GM21360 (cell line): Measurements from ENCODE around the gene ADAT1.

Experiments used
- ATAC-seq: cut with Tn5 transposase; IDR thresholded peaks from one replicate; pipeline ENCODE4 v1.9.1; 2021; ENCODE audit warnings: mild to moderate bottlenecking, moderate library complexity; ENCODE audit not compliant: unreplicated experiment

The ADAT1 gene

DNA sequence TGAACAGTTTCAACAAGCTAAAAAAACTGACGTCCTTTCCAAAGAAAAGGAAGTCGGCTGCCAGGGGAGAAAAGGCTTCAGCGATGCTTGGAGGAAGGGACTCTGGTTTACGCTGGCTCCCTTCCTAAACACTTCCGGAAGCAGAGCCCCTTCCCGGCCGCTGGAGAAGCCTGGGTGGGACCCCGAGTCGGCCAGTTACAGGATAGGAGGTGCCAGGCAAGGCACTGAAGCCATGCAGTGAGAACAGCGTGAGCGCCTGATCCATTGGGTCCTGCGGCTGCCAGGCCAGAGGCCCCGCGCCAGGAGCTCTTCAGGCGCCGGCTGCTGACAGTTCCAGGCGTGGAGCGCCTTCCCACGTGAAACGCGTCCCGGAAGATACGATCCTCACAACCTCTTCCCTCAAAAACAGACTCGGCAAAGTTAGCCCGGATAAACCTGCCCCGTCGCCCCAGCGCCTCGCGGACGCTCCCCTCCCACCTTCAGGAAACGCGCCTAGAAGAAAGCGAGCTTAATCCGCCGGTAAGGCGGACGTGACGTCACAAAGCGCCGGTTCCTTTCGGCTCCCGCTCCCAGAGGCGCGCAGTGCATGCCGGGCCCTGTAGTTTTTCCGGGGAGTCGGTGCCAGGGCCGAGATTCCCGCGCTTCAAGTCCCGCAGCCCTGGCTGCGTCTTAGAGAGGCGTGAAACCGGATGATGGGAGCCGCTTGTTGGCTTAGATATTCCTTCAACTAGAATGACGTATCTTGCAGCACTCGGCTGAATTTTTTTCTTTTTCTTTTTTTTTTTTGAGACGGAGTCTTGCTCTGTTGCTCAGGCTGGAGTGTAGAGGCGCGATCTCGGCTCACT is at the start of gene ADAT1:
Gene ADAT1 (minus strand): TSS at position 521 of the 845 bp plus-strand sequence. CDS start 2,482 bp downstream, outside the sequence.
- ATAC-seq: peak; percentile 94

- ATAC-seq: no peak
These were observed 44.4 kb upstream of the ADAT1 start for GRCh38 chr16:75667503-75667902.

GRCh38 chr16:75660726-75661302 is 37.7 kb upstream of the ADAT1 start:
- ATAC-seq: no peak

GRCh38 chr16:75660321-75660720 is 37.2 kb upstream of the ADAT1 start:
- ATAC-seq: no peak

DNA sequence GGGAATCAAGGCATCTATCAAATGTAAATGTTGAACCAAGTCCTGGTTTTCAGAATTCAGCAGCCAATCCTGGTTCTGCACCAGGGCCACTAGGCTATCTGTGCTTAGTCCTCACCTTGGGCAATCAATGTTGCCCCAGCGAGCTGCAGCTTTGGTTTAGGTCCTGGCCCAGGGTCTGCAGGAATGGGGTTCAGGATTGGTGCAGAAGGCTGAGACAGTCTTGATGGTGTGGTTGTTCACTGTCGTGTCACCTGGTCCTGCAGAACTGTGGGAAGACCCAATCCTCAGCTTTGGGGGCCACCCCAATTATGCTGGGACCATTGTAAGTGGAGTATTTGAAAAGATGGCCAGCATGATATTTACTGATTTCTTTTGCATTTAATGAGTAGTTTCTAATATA is 35.1 kb upstream of the ADAT1 start:
- no peak for ATAC-seq

GRCh38 chr16:75653922-75654321 is 30.8 kb upstream of the ADAT1 start:
- ATAC-seq: no peak

- peak; percentile 29 for ATAC-seq
These were observed 25.4 kb upstream of the ADAT1 start for GRCh38 chr16:75648265-75649076.

GRCh38 chr16:75647492-75648264 is 24.6 kb upstream of the ADAT1 start, which contains the start of the genes KARS1 and TERF2IP:
KARS1 (minus strand) TSS chr16:75647665; CDS start chr16:75647639, 26 bp downstream.
TERF2IP (plus strand) TSS chr16:75647773; CDS start chr16:75647883, 110 bp downstream.
- ATAC-seq: peak; percentile 83

GRCh38 chr16:75647112-75647491 is 24.0 kb upstream of the ADAT1 start:
- peak; percentile 17 for ATAC-seq

DNA sequence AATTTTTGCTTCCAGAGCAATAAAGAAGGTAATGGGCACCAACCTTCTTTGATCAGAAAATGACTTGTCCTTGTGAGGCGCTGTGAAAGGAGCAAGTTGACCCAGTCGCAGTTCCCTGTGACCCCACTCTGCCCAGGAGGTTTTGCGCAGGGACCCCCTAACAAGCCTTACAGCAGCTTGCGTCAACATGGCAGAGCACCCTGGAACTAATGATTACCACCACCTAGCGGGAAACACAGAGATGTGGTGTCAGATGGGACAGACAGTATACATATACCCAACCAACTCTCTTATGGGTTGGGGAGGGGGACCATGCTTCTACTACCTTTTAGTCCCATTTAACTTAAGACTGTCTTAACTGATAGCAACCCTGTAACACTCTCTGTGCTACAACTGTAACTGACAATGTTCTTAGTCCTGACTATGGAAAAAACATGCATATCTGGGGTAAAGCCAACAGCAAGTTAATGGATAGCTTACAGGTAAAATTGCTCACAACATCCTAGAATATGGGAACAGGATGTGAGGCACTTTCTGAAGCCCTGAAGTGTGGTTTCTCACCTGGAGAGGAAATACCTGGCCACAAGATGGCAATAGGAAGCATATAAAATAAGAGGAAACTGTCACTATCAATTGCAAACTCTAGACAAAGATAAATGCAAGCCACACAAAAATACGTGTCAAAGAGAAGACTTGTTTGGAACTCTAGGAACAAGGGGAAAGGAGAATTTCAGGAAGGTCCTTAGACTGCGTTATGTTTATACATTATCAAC is 21.3 kb upstream of the ADAT1 start:
- ATAC-seq: no peak

DNA sequence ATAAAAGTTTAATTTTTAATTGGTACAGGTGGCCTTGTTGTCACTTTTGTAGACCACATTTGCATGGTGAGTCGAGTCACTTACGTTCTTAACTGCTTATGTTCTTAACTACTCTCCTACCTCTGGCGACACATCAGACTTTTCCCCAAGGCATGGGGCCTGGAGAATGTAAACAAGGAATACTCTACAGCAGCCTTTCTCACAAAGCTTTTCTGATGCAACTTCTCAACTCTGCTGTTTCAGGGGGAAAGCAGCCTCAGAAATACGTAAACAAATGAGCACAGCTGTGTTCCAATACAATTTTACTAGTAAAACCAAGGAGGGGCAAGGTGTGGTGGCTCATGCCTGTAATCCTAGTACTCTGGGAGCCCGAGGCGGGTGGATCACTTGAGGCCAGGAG is 17.5 kb upstream of the ADAT1 start:
- ATAC-seq: no peak

- ATAC-seq: no peak
These were observed 12.0 kb upstream of the ADAT1 start for GRCh38 chr16:75635036-75635435.

- ATAC-seq: no peak
These were observed 9.8 kb upstream of the ADAT1 start for GRCh38 chr16:75632857-75633256.

DNA sequence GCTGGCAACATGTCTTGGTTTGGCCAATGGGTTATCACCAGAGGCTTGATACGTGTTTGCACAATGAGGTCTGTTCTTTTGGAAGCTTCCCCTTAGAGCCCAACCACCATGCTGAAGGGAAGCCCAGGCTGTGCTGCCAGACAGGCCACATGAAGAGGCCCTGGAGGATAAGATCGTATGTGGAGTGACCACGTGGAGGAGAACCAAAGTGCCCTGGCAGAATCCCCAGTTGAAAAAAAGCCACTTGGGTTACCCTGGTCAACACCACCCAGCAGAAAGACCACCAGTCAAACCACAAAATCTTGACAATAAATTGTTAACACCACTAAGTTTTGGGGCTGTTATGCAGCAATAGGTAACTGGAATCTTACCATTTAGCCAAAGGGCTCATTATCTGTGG is 7.0 kb upstream of the ADAT1 start:
- ATAC-seq: no peak

- ATAC-seq: no peak
These were observed 6.1 kb upstream of the ADAT1 start for GRCh38 chr16:75629132-75629531.

GRCh38 chr16:75628351-75628750 is 5.3 kb upstream of the ADAT1 start:
- ATAC-seq: no peak

GRCh38 chr16:75627851-75628250 is 4.8 kb upstream of the ADAT1 start:
- ATAC-seq: no peak

GRCh38 chr16:75626806-75627205 is 3.7 kb upstream of the ADAT1 start:
- no peak for ATAC-seq

GRCh38 chr16:75624921-75625334 is 1.8 kb upstream of the ADAT1 start:
- ATAC-seq: no peak

GRCh38 chr16:75621170-75621477 is 2.0 kb downstream of the ADAT1 start:
- no peak for ATAC-seq
